ENCODE data around the gene TSSK3.
A peak's percentile ranks its signal among the peaks of the same experiment; 100 is the strongest.

TSSK3 gene

GRCh38 chr1:32400876-32401631 is 38.7 kb downstream of the TSSK3 start:
- peak; percentile 98 for DNase-seq (ENCODE audit: low read depth)

GRCh38 chr1:32404946-32405345 is 42.6 kb downstream of the TSSK3 start:
- H3K4me3 ChIP-seq (ENCODE audit: low read length), result no peak overlapping the region
- no peak for TF ChIP-seq CTCF (conservative IDR thresholded peaks at IDR 0.05; ENCODE audit: low read length)
- peak; percentile 81 for DNase-seq (ENCODE audit: low read depth)

More at GRCh38 chr1:32400876-32401631, 38.7 kb downstream of the TSSK3 start:
- TF ChIP-seq CTCF (conservative IDR thresholded peaks at IDR 0.05; ENCODE audit: low read length), result peak; percentile 93
- H3K4me3 ChIP-seq (ENCODE audit: low read length), result no peak overlapping the region

GRCh38 chr1:32405672-32406467 is 43.5 kb downstream of the TSSK3 start:
- no peak for TF ChIP-seq CTCF (conservative IDR thresholded peaks at IDR 0.05; ENCODE audit: low read length)
- no peak for DNase-seq (ENCODE audit: low read depth)
- no peak overlapping the region for H3K4me3 ChIP-seq (ENCODE audit: low read length)

- no peak for DNase-seq (ENCODE audit: low read depth)
- no peak for TF ChIP-seq CTCF (conservative IDR thresholded peaks at IDR 0.05; ENCODE audit: low read length)
- H3K4me3 ChIP-seq (ENCODE audit: low read length), result no peak overlapping the region
Measured at GRCh38 chr1:32406629-32407111, 44.3 kb downstream of the TSSK3 start.

GRCh38 chr1:32411261-32411660 is 48.9 kb downstream of the TSSK3 start:
- no peak for DNase-seq (ENCODE audit: low read depth)
- H3K4me3 ChIP-seq (ENCODE audit: low read length), result no peak overlapping the region
- no peak for TF ChIP-seq CTCF (conservative IDR thresholded peaks at IDR 0.05; ENCODE audit: low read length)

GRCh38 chr1:32413507-32414185 is 51.3 kb downstream of the TSSK3 start:
- peak; percentile 84 for TF ChIP-seq CTCF (conservative IDR thresholded peaks at IDR 0.05; ENCODE audit: low read length)
- DNase-seq (ENCODE audit: low read depth), result peak; percentile 71

More at GRCh38 chr1:32413507-32414185, 51.3 kb downstream of the TSSK3 start:
- no peak overlapping the region for H3K4me3 ChIP-seq (ENCODE audit: low read length)

All from AG10803 (cell line).